OCI-LY7 (cell line): ENCODE measurements around the gene METTL8.

Source experiments
- EZH2phosphoT487 ChIP-seq: fragments of 200-600 bp; sonication (generic); IDR thresholded peaks from 2 replicates; pipeline ENCODE4 v1.6.1; 2018; ENCODE audit warnings: low read depth, borderline replicate concordance, mild to moderate bottlenecking, mixed run types, antibody characterized with exemption, low read length, moderate library complexity, mixed read lengths
- TF ChIP-seq, protein P1 (sequence below): fragments of 200-600 bp; sonication (generic); conservative IDR thresholded peaks from 2 replicates; pipeline ENCODE4 v1.5.1; 2014; ENCODE audit warnings: mild to moderate bottlenecking, antibody characterized with exemption, low read length, moderate library complexity, mixed read lengths

DNA sequence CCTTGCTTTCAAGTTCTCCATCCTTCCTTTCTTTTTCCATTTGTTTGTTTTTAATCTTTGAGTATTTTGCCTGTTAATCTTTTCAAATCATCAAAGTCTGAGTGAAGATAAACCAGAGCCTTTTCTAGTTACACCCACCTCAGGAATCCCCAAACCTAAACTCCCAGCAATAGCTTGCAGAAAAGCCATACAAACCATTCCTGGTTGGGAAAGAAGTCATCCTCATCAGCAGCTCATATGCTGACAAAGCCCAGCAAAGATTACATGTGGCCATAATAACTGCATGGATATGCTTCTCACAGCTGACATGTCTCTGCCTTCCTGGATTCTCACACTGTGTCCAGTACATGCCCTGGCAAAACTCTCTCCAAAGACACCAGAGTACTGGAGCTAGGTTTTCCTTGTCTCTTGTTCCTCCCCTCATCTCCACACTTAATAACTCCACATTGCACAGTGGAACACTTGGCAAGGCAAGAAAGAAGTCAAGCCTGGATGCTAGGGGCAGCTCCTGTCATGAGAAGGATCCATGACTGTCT, 146.7 kb downstream of the METTL8 start:
- TF ChIP-seq, protein P1, sequence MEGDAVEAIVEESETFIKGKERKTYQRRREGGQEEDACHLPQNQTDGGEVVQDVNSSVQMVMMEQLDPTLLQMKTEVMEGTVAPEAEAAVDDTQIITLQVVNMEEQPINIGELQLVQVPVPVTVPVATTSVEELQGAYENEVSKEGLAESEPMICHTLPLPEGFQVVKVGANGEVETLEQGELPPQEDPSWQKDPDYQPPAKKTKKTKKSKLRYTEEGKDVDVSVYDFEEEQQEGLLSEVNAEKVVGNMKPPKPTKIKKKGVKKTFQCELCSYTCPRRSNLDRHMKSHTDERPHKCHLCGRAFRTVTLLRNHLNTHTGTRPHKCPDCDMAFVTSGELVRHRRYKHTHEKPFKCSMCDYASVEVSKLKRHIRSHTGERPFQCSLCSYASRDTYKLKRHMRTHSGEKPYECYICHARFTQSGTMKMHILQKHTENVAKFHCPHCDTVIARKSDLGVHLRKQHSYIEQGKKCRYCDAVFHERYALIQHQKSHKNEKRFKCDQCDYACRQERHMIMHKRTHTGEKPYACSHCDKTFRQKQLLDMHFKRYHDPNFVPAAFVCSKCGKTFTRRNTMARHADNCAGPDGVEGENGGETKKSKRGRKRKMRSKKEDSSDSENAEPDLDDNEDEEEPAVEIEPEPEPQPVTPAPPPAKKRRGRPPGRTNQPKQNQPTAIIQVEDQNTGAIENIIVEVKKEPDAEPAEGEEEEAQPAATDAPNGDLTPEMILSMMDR: no peak
- no peak for TF ChIP-seq EZH2phosphoT487
